Kidney (tissue), 14 donors: ENCODE measurements around the gene ANO2. TPM values are rescaled to one million over a fixed set of nuclear protein-coding genes. Genes with fewer than 3 reads are reported as not detected.

Source experiments
- DNase-seq, 5 donors: peaks; one replicate each; pipeline ENCODE4 v3.0.0-alpha.2; 2013 to 2020
- FAIRE-seq: peaks from 2 replicates; lab custom pipeline; 2012; peaks lifted over from hg19 to GRCh38; lab: Jason Lieb, UNC
- H3K27ac ChIP-seq, 2 donors: one replicate each; pipeline ENCODE4 v1.7.0; 2013; ENCODE audit warnings: low read depth in 2 of 2, low read length in 2 of 2, inconsistent platforms in 1 of 2
- H3K27me3 ChIP-seq: one replicate; pipeline ENCODE4 v1.7.1; 2013; ENCODE audit warnings: low read length, inconsistent platforms; ENCODE audit not compliant: control insufficient read depth, insufficient read depth
- H3K36me3 ChIP-seq, 3 donors: one replicate each; pipeline versions ENCODE4 v1.7.0 to v1.7.1; 2013; ENCODE audit warnings: low read length in 3 of 3, control low read depth in 1 of 3, inconsistent platforms in 1 of 3; ENCODE audit not compliant: insufficient read depth in 3 of 3, control insufficient read depth in 2 of 3
- H3K4me1 ChIP-seq, 3 donors: one replicate each; pipeline versions ENCODE4 v1.7.0 to v1.7.1; 2013; ENCODE audit warnings: low read length in 3 of 3, inconsistent platforms in 1 of 3, low read depth in 1 of 3; ENCODE audit not compliant: control insufficient read depth in 2 of 3, insufficient read depth in 2 of 3
- H3K4me3 ChIP-seq, 3 donors: one replicate each; pipeline versions ENCODE4 v1.7.0 to v1.8.1; 2013; ENCODE audit warnings: low read length in 3 of 3, control low read depth in 1 of 3, inconsistent platforms in 1 of 3
- H3K9ac ChIP-seq, 3 donors: one replicate each; pipeline versions ENCODE4 v1.7.0 to v1.7.1; 2013; ENCODE audit warnings: low read length in 3 of 3, control low read depth in 1 of 3, inconsistent platforms in 1 of 3
- H3K9me3 ChIP-seq, 3 donors: one replicate each; pipeline versions ENCODE4 v1.7.0 to v1.7.1; 2013; ENCODE audit warnings: low read length in 3 of 3, control low read depth in 1 of 3, inconsistent platforms in 1 of 3; ENCODE audit not compliant: control insufficient read depth in 2 of 3, insufficient read depth in 1 of 3
- CTCF ChIP-seq: IDR thresholded peaks from 3 replicates; pipeline ENCODE4 v1.5.1; 2012; ENCODE audit warnings: mild to moderate bottlenecking, moderate library complexity, borderline replicate concordance; ENCODE audit not compliant: insufficient read depth; ENCODE audit errors: extremely low read depth
- intact Hi-C: fragments of 100-400 bp; cut with DNase I; formaldehyde crosslinking; loops from one replicate; pipeline ENCODE4 v1.11.1; 2022
- polyA plus RNA-seq: library from polyadenylated mRNA; stranded (reverse); fragments of 350-450 nt; fragmentation: Illumina TruSeq; extraction: RNeasy Lipid Tissue Mini Kit (QIAGEN cat#74804); gene quantifications from one replicate; pipeline ENCODE4 v1.2.3, GENCODE V29; 2014; ENCODE audit warnings: low read depth, low replicate concordance; ENCODE audit not compliant: insufficient read depth
- total RNA-seq: library from RNA; stranded (reverse); fragmentation: NEBNext Ultra II Directional; extraction: Animal tissue kit (Norgen Biotek cat#: 25700); gene quantifications from one replicate; pipeline ENCODE4 v1.2.1, GENCODE V29; 2021
- donor health status: control.
- donor health status: control.
- donor health status: control.
- donor health status: control.
- donor health status: control.
- donor health status: DM: yes; HTN: yes; CAD: no.
- donor health status: Normal renal cell carcinoma (clear cell type).

Gene ANO2
- total and polyA plus RNA-seq, 2 donors from 2014 or later, result 0.34 to 4.4 TPM

GRCh38 chr12:5982106-5982505 lies 37.0 kb upstream of the ANO2 start:
- Histone ChIP-seq H3K27ac (no peak overlapping the region), H3K4me3 (no peak overlapping the region), H3K36me3 (no peaks in the 10 kb centered on the region), H3K9ac (no peak overlapping the region), H3K27me3 (no peaks in the 10 kb centered on the region), H3K9me3 (peaks cover 0 to 3% (median 0%) of the 10 kb centered on the region in 3 donors), H3K4me1 (no peaks in the 10 kb centered on the region)
- DNase-seq, result no peak
- TF ChIP-seq CTCF, result no peak
- intact Hi-C loops, result loop anchor here (10.0 kb wide), 2 partner anchors 63 to 303 kb away; no protein-coding TSS in a partner anchor
- no peak for FAIRE-seq

- intact Hi-C loops, result no loop called here
Measured at GRCh38 chr12:5977556-5977955, 32.5 kb upstream of the ANO2 start.

GRCh38 chr12:5976711-5977110 lies 31.7 kb upstream of the ANO2 start:
- FAIRE-seq (no peak), DNase-seq (no peak)
- no peak overlapping the region for H3K9ac ChIP-seq
- H3K27ac ChIP-seq, result no peak overlapping the region
- no peaks in the 10 kb centered on the region for H3K4me1 ChIP-seq
- H3K27me3 ChIP-seq, result no peaks in the 10 kb centered on the region
- TF ChIP-seq CTCF, result no peak
- peaks cover 0 to 3% (median 0%) of the 10 kb centered on the region in 3 donors for H3K9me3 ChIP-seq
- intact Hi-C loops, result no loop called here
- no peak overlapping the region for H3K4me3 ChIP-seq
- no peaks in the 10 kb centered on the region for H3K36me3 ChIP-seq

More at GRCh38 chr12:5977556-5977955, 32.5 kb upstream of the ANO2 start:
- FAIRE-seq, result no peak
- H3K27me3 ChIP-seq, result no peaks in the 10 kb centered on the region
- H3K27ac ChIP-seq, result no peak overlapping the region
- H3K36me3 ChIP-seq, result no peaks in the 10 kb centered on the region
- DNase-seq, result no peak
- no peaks in the 10 kb centered on the region for H3K4me1 ChIP-seq
- TF ChIP-seq CTCF, result no peak
- peaks cover 0 to 3% (median 0%) of the 10 kb centered on the region in 3 donors for H3K9me3 ChIP-seq
- H3K9ac ChIP-seq, result no peak overlapping the region
- no peak overlapping the region for H3K4me3 ChIP-seq

GRCh38 chr12:5976196-5976595 lies 31.1 kb upstream of the ANO2 start:
- DNase-seq, result no peak
- H3K4me1 ChIP-seq, result no peaks in the 10 kb centered on the region
- TF ChIP-seq CTCF, result no peak
- intact Hi-C loops, result no loop called here
- H3K9me3 ChIP-seq, result peaks cover 0 to 3% (median 0%) of the 10 kb centered on the region in 3 donors
- no peak overlapping the region for H3K4me3 ChIP-seq
- H3K27me3 ChIP-seq, result no peaks in the 10 kb centered on the region
- H3K9ac ChIP-seq, result no peak overlapping the region
- H3K36me3 ChIP-seq, result no peaks in the 10 kb centered on the region
- FAIRE-seq, result no peak
- no peak overlapping the region for H3K27ac ChIP-seq
